NCI-H2227 treated with DMSO at 0.1 percent for 48 hours (cell line): ENCODE data around the gene PSMD1.

Experiments
- DNase-seq: peaks from one replicate; lab custom pipeline; 2025; lab: John Stamatoyannopoulos, UW

The PSMD1 gene

GRCh38 chr2:231204146-231204545, 147.5 kb downstream of the PSMD1 start:
- no peak for DNase-seq

DNA sequence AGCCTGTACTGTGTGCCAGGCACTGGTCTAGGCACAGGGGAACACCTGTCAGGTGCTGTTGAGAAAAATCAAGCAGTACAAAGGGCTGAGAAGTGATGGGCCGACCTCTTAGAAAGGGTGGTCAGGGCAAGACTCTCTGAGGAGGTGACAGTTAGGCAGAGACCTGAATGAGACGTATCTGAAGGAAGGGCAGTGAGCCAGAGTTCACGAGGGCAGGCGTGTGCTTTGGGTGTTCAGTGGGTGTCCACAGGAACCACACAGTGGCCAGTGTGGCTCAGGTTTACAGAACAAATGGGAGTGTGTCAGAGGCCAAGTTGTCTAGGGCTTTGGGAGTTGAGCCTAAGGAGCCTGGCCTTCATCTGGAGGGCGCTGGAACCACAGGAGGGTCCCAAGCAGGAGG, 147.9 kb downstream of the PSMD1 start:
- DNase-seq, result no peak

DNA sequence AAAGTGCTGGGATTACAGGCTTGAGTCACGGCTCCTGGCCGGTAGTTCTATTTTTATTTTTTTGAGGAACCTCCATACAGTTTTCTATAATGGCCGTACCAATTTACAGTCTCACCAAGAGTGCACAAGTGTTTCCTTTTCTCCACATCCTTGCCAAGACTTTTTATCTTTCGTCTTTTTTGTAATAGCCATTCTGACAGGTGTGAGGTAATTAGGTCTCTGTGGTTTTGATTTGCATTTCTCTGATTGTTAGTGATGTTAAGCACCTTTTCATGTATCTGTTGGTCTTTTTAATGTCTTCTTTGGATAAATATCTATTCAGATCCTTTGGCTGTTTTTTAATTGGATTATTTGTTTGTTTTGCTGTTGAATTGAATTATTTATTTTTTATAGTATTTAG, 151.1 kb downstream of the PSMD1 start:
- DNase-seq, result no peak

GRCh38 chr2:231210782-231211181, 154.1 kb downstream of the PSMD1 start:
- no peak for DNase-seq

- DNase-seq, result no peak
These were observed 154.8 kb downstream of the PSMD1 start for GRCh38 chr2:231211486-231211885.

DNA sequence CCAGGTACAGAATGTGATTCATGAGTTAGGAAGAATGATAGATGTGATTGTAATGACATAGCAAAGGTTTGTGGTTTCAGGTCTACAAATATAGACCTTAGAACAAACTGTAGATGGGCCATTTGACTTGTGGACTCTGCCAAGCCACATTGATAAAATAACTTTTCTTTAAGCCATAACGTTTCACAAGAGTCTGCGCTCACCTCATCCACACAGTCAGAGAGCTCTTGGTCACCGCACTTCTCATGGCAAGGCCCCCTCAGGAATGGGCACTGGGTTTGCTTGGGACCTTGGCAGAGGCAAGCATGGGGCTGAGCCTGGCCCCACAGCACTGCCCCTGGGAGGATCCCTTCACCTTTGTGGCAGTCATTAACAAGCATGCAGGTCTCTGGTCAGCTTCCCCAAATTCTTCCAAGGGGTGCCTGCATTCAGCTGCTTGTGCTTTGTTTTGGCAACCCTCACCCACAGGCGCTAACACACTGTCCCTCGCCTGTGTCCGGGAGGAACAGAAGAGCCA, 155.7 kb downstream of the PSMD1 start:
- no peak for DNase-seq

DNA sequence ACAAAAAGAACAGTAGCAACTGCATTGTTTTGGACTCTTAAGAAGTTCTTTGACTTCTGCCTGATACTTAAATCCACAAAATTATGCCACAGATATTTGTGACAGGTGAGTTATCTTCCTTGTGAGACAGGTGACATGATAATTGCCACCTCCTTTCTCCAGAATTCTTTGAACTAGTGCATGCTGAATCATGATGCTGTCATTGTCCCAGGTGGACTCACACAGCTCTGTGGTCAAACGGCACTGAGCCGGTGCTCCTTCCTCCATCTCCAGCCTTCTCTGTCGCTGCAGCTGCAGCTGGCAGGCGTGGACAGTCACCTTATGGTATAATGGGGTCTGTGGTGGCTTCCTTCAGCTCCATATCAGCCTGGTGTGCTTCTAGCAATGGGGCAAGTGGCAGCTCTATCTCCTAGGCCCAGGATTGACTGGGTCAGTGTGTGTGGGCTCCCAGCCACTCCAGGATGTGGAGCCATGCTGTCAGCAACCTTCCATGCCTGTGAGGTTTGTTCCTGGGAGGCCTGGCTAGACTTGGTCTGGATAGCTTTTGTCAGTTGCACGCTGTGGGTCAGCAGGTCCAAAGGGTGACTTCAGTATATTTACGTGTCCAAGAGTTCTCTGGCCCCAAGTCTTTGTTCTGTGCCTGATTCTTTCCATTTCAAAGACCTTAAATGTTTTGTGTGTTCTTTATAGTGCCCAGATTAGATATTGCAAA, 157.4 kb downstream of the PSMD1 start:
- no peak for DNase-seq

DNA sequence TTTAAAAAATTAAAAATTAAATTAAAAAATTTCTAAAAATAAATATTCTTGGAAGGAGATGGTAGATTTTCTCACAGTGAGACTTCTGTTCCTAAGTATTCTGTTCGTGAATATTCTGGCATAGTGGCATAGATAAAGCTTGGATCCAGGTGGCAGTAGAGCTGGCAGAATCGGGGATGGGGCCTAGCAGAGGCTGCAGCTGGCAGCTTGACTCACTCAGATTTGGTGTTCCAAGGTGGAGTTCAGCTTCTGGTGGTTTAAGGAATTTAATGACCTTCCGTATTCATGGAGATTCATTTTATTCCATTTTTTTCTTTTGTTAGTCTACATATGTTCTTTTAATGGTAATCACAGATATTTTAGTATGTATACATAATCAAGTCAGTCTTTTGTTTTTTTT, 161.7 kb downstream of the PSMD1 start:
- no peak for DNase-seq

GRCh38 chr2:231219289-231219688, 162.6 kb downstream of the PSMD1 start:
- no peak for DNase-seq

- DNase-seq, result no peak
These were observed 165.1 kb downstream of the PSMD1 start for GRCh38 chr2:231221761-231222160.
